ENCODE data around the gene POLR2I. TPM values are rescaled to one million over a fixed set of nuclear protein-coding genes. Genes with fewer than 3 reads are reported as not detected.

The POLR2I gene
- total RNA-seq, 1 experiment from 2014 or later, result 92.2 TPM

DNA sequence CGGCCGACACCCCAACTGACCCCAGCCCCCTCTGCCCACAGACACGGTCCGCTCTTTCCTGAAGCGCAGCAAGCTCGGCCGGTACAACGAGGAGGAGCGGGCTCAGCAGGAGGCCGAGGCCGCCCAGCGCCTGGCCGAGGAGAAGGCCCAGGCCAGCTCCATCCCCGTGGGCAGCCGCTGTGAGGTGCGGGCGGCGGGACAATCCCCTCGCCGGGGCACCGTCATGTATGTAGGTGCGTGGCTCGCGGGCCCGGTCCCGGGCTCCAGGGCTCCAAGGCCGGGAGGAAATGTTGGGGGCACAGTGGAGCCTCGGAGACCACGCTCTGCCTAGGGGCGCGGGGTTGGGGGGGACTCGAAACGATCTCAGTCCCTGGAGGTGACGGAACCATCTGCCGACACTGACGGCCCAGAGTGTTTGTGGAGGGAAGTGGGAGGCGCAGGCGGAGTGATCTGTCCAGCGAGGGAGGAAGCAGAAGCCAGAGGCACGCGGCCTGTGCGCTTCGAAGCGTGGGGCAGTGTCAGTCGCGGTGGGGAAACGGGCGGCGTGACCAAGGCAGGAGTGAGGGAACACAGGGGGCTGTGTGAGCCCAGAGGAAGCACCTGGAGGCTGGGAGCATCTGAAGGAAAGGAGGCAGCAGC is 6.9 kb upstream of the POLR2I start:
- ChIA-PET CTCF (no interaction called here), POLR2A (ENCODE audit: unreplicated experiment) (no interaction called here)
- intact Hi-C loops (cut with micrococcal nuclease; ENCODE audit: unreplicated experiment), result no loop called here
- no peaks in the 10 kb centered on the region for H3K9me3 ChIP-seq (ENCODE audit: insufficient read depth, low read depth)
- no peaks in the 10 kb centered on the region for H4K20me1 ChIP-seq (ENCODE audit: insufficient read depth)
- BruUV-seq (replicated peaks), result no TSS peak
- H3K4me1 ChIP-seq (replicated peaks; ENCODE audit: insufficient read depth), result no peaks in the 10 kb centered on the region
- H3K27ac ChIP-seq, result no peak overlapping the region
- no peak overlapping the region for H3K4me2 ChIP-seq
- no peak overlapping the region for H2AFZ ChIP-seq
- DNase-seq, result no peak
- H3K27me3 ChIP-seq (ENCODE audit: insufficient read depth, low read depth), result no peaks in the 10 kb centered on the region
- H3K36me3 ChIP-seq (ENCODE audit: low read depth), result no peaks in the 10 kb centered on the region
- H3K79me2 ChIP-seq (ENCODE audit: low read depth), result peaks cover under 1% of the 10 kb centered on the region; the same call in 1 of the 2 replicates
- peaks cover 2% of the 10 kb centered on the region; the same call in 1 of the 2 replicates for H3F3A ChIP-seq (ENCODE audit: insufficient read depth, low read depth)
- H3K9me2 ChIP-seq (ENCODE audit: insufficient read depth), result no peaks in the 10 kb centered on the region
- TF ChIP-seq, protein P1, sequence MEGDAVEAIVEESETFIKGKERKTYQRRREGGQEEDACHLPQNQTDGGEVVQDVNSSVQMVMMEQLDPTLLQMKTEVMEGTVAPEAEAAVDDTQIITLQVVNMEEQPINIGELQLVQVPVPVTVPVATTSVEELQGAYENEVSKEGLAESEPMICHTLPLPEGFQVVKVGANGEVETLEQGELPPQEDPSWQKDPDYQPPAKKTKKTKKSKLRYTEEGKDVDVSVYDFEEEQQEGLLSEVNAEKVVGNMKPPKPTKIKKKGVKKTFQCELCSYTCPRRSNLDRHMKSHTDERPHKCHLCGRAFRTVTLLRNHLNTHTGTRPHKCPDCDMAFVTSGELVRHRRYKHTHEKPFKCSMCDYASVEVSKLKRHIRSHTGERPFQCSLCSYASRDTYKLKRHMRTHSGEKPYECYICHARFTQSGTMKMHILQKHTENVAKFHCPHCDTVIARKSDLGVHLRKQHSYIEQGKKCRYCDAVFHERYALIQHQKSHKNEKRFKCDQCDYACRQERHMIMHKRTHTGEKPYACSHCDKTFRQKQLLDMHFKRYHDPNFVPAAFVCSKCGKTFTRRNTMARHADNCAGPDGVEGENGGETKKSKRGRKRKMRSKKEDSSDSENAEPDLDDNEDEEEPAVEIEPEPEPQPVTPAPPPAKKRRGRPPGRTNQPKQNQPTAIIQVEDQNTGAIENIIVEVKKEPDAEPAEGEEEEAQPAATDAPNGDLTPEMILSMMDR (conservative IDR thresholded peaks at IDR 0.05), result no peak
- TF ChIP-seq EZH2 (IDR thresholded peaks at IDR 0.05; ENCODE audit: low read depth), result no peak
- no peak overlapping the region for H3K4me3 ChIP-seq

- Histone ChIP-seq H3K4me1 (replicated peaks; ENCODE audit: insufficient read depth) (peaks cover 6% of the 10 kb centered on the region), H3K4me2 (no peak overlapping the region), H3K27me3 (ENCODE audit: insufficient read depth, low read depth) (no peaks in the 10 kb centered on the region), H3K27ac (no peak overlapping the region), H3K9me3 (ENCODE audit: insufficient read depth, low read depth) (no peaks in the 10 kb centered on the region), H3K9me2 (ENCODE audit: insufficient read depth) (no peaks in the 10 kb centered on the region), H3K4me3 (no peak overlapping the region), H2AFZ (no peak overlapping the region), H4K20me1 (ENCODE audit: insufficient read depth) (no peaks in the 10 kb centered on the region), H3F3A (ENCODE audit: insufficient read depth, low read depth) (peaks cover 8% of the 10 kb centered on the region; the same call in 1 of the 2 replicates), H3K36me3 (ENCODE audit: low read depth) (no peaks in the 10 kb centered on the region), H3K79me2 (ENCODE audit: low read depth) (peaks cover 7% of the 10 kb centered on the region)
- ChIA-PET POLR2A (ENCODE audit: unreplicated experiment) (no interaction called here), CTCF (no interaction called here)
- intact Hi-C loops (cut with micrococcal nuclease; ENCODE audit: unreplicated experiment), result no loop called here
- DNase-seq, result no peak
- no peak for TF ChIP-seq EZH2 (IDR thresholded peaks at IDR 0.05; ENCODE audit: low read depth)
- TF ChIP-seq, protein P1 (conservative IDR thresholded peaks at IDR 0.05), result no peak
- no TSS peak for BruUV-seq (replicated peaks)
These were observed 6.3 kb upstream of the POLR2I start for GRCh38 chr19:36120984-36121358.

DNA sequence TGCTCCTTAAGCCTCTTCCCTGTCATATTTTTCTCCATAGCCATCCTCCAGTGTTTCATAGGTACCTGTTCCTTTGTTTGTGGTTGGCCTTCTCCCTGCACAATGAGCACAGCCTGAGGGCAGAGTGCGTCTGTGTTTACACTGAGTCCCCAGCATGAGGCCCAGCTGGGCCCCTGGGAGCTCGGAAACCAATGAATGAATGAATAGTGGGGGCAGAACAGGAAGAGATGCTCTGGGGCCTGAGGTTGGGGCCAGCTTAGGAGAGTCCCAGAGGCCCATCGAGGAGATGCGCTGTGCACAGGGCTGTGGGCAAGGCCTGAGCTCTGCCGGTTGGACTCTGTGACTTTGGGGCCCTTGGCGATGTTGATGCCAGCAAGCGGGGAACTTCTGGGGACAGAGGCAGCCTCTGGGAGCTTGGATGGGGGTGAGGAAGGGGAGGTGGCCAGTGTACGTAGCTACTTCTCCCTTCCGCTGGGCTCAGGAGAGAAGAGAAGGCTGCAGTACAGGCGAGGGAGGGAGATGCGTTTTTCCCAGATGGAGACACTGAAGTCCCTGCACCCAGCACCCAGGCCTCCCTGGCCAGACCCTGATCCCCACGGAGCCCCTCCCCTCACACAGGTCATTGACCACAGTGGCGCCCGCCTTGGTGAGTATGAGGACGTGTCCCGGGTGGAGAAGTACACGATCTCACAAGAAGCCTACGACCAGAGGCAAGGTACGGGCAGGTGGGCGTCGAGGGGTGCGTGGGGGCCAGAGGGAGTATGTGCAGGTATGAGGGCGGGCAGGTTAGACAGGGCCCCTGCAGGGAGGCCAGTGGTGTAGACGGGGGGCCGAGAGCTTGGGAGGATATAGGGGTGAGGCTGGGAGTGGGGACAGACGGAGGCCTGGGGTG is 5.7 kb upstream of the POLR2I start:
- Histone ChIP-seq H3K27ac (no peak overlapping the region), H3K36me3 (ENCODE audit: low read depth) (no peaks in the 10 kb centered on the region), H3K27me3 (ENCODE audit: insufficient read depth, low read depth) (no peaks in the 10 kb centered on the region), H3K9me2 (ENCODE audit: insufficient read depth) (no peaks in the 10 kb centered on the region), H3K4me3 (no peak overlapping the region), H3F3A (ENCODE audit: insufficient read depth, low read depth) (peaks cover 11% of the 10 kb centered on the region; the same call in 1 of the 2 replicates), H2AFZ (no peak overlapping the region), H3K4me1 (replicated peaks; ENCODE audit: insufficient read depth) (peaks cover 8% of the 10 kb centered on the region), H4K20me1 (ENCODE audit: insufficient read depth) (no peaks in the 10 kb centered on the region), H3K9me3 (ENCODE audit: insufficient read depth, low read depth) (no peaks in the 10 kb centered on the region), H3K79me2 (ENCODE audit: low read depth) (peaks cover 7% of the 10 kb centered on the region), H3K4me2 (no peak overlapping the region)
- ChIA-PET POLR2A (ENCODE audit: unreplicated experiment) (no interaction called here), CTCF (no interaction called here)
- TF ChIP-seq, protein P1 (conservative IDR thresholded peaks at IDR 0.05), result no peak
- TF ChIP-seq EZH2 (IDR thresholded peaks at IDR 0.05; ENCODE audit: low read depth), result no peak
- no peak for DNase-seq
- intact Hi-C loops (cut with micrococcal nuclease; ENCODE audit: unreplicated experiment), result no loop called here
- BruUV-seq (replicated peaks), result no TSS peak
